H9 (cell line): ENCODE results near the gene PPFIA2. TPM values are rescaled to one million over a fixed set of nuclear protein-coding genes. Genes with fewer than 3 reads are reported as not detected.

Source experiments
- DNase-seq: peaks from one replicate; pipeline ENCODE4 v3.0.0-alpha.2; 2017
- H2AFZ ChIP-seq: one replicate; pipeline ENCODE4 v1.6.1; 2013; ENCODE audit warnings: mild to moderate bottlenecking, low read length, control low read depth, moderate library complexity
- H2AK5ac ChIP-seq: 2 replicates; pipeline ENCODE4 v1.6.1; 2013; ENCODE audit warnings: low read length, control low read depth, mixed read lengths; ENCODE audit not compliant: insufficient read length
- H2BK120ac ChIP-seq: one replicate; pipeline ENCODE4 v1.6.1; 2013; ENCODE audit warnings: low read depth, mild to moderate bottlenecking, low read length, control low read depth, inconsistent platforms; ENCODE audit not compliant: poor library complexity, severe bottlenecking
- H2BK12ac ChIP-seq: 2 replicates; pipeline ENCODE4 v1.6.1; 2013; ENCODE audit warnings: low read length, control low read depth, mixed read lengths, low read depth; ENCODE audit not compliant: insufficient read length
- H2BK15ac ChIP-seq: 2 replicates; pipeline ENCODE4 v1.6.1; 2013; ENCODE audit warnings: low read depth, low read length, control low read depth
- H2BK20ac ChIP-seq: one replicate; pipeline ENCODE4 v1.6.1; 2013; ENCODE audit warnings: low read depth, mild to moderate bottlenecking, low read length, control low read depth, inconsistent platforms; ENCODE audit not compliant: poor library complexity, severe bottlenecking
- H2BK5ac ChIP-seq: 2 replicates; pipeline ENCODE4 v1.6.1; 2013; ENCODE audit warnings: low read length, control low read depth, mixed read lengths; ENCODE audit not compliant: insufficient read length
- H3K14ac ChIP-seq: 2 replicates; pipeline ENCODE4 v1.6.1; 2013; ENCODE audit warnings: low read length, control low read depth; ENCODE audit not compliant: insufficient read depth
- H3K18ac ChIP-seq: 2 replicates; pipeline ENCODE4 v1.6.1; 2013; ENCODE audit warnings: low read depth, mild to moderate bottlenecking, mixed read lengths, low read length, control low read depth; ENCODE audit not compliant: insufficient read length
- H3K23ac ChIP-seq: 2 replicates; pipeline ENCODE4 v1.6.1; 2013; ENCODE audit warnings: low read length, control low read depth, mixed read lengths, low read depth; ENCODE audit not compliant: insufficient read length
- H3K23me2 ChIP-seq: 2 replicates; pipeline ENCODE4 v1.6.1; 2013; ENCODE audit warnings: low read depth, mild to moderate bottlenecking, mixed read lengths, low read length, control low read depth; ENCODE audit not compliant: insufficient read length, poor library complexity, severe bottlenecking
- H3K27ac ChIP-seq: 2 replicates; pipeline ENCODE4 v1.5.1; 2013; ENCODE audit warnings: low read length, control low read depth, mixed read lengths, low read depth; ENCODE audit not compliant: insufficient read length
- H3K27me3 ChIP-seq: 2 replicates; pipeline ENCODE4 v1.6.1; 2013; ENCODE audit warnings: low read length, control low read depth, inconsistent platforms; ENCODE audit not compliant: insufficient read depth
- H3K4ac ChIP-seq: 2 replicates; pipeline ENCODE4 v1.6.1; 2013; ENCODE audit warnings: low read depth, mild to moderate bottlenecking, control low read depth, inconsistent platforms, low read length, moderate library complexity
- H3K4me1 ChIP-seq: 2 replicates; pipeline ENCODE4 v1.6.1; 2013; ENCODE audit warnings: low read length, control low read depth, inconsistent platforms; ENCODE audit not compliant: insufficient read depth
- H3K4me2 ChIP-seq: 2 replicates; pipeline ENCODE4 v1.6.1; 2013; ENCODE audit warnings: low read length, control low read depth, mixed read lengths; ENCODE audit not compliant: insufficient read length, insufficient read depth
- H3K56ac ChIP-seq: 2 replicates; pipeline ENCODE4 v1.6.1; 2013; ENCODE audit warnings: low read depth, mild to moderate bottlenecking, mixed read lengths, low read length, control low read depth; ENCODE audit not compliant: insufficient read length
- H3K79me1 ChIP-seq: 2 replicates; pipeline ENCODE4 v1.6.1; 2013; ENCODE audit warnings: low read depth, mild to moderate bottlenecking, moderate library complexity, low read length, control low read depth, inconsistent platforms; ENCODE audit not compliant: insufficient read depth, poor library complexity, severe bottlenecking
- H3K79me2 ChIP-seq: 2 replicates; pipeline ENCODE4 v1.6.1; 2013; ENCODE audit warnings: low read length, control low read depth, inconsistent platforms; ENCODE audit not compliant: insufficient read depth
- H3K9ac ChIP-seq: 2 replicates; pipeline ENCODE4 v1.6.1; 2013; ENCODE audit warnings: low read length, control low read depth, mixed read lengths; ENCODE audit not compliant: insufficient read length; ENCODE audit errors: extremely low read depth
- H3K9me3 ChIP-seq: one replicate; pipeline ENCODE4 v1.6.1; 2013; ENCODE audit warnings: low read depth, low read length, inconsistent platforms; ENCODE audit not compliant: control insufficient read depth
- H3T11ph ChIP-seq: one replicate; pipeline ENCODE4 v1.6.1; 2013; ENCODE audit warnings: mild to moderate bottlenecking, low read length, control low read depth, inconsistent platforms
- H4K20me1 ChIP-seq: one replicate; pipeline ENCODE4 v1.6.1; 2013; ENCODE audit not compliant: control insufficient read depth, insufficient read length, insufficient read depth
- H4K5ac ChIP-seq: 2 replicates; pipeline ENCODE4 v1.6.1; 2013; ENCODE audit warnings: low read depth, mild to moderate bottlenecking, mixed read lengths, low read length, control low read depth; ENCODE audit not compliant: insufficient read length
- H4K8ac ChIP-seq: replicated peaks from 2 replicates; pipeline ENCODE4 v1.6.1; 2013; ENCODE audit warnings: low read length, control low read depth, mixed read lengths, low read depth; ENCODE audit not compliant: insufficient read length
- H4K91ac ChIP-seq: 2 replicates; pipeline ENCODE4 v1.6.1; 2013; ENCODE audit warnings: low read depth, mild to moderate bottlenecking, moderate library complexity, mixed read lengths, low read length, control low read depth; ENCODE audit not compliant: insufficient read length
- H3K27ac Mint-ChIP-seq, 3 experiments: 2 replicates in 2 of 3; 3 replicates in 1 of 3; pipeline ENCODE4 v1.8.0; 2020 to 2021; ENCODE audit warnings: mixed read lengths in 3 of 3, mild to moderate bottlenecking in 1 of 3, moderate library complexity in 1 of 3
- H3K27me3 Mint-ChIP-seq: 2 replicates; pipeline ENCODE4 v1.8.0; 2021; ENCODE audit warnings: low read depth, mild to moderate bottlenecking, moderate library complexity, mixed read lengths
- H3K36me3 Mint-ChIP-seq, 3 experiments: 2 replicates in 2 of 3; 3 replicates in 1 of 3; pipeline ENCODE4 v1.8.0; 2020 to 2021; ENCODE audit warnings: low read depth in 3 of 3, mixed read lengths in 3 of 3; ENCODE audit not compliant: insufficient read depth in 1 of 3
- H3K4me1 Mint-ChIP-seq, 2 experiments: 2 replicates each; pipeline ENCODE4 v1.8.0; 2020; ENCODE audit warnings: mixed read lengths in 2 of 2
- H3K4me3 Mint-ChIP-seq, 2 experiments: 2 replicates in 1 of 2; 3 replicates in 1 of 2; pipeline ENCODE4 v1.8.0; 2020 to 2021; ENCODE audit warnings: mild to moderate bottlenecking in 2 of 2, mixed read lengths in 2 of 2, moderate library complexity in 1 of 2
- H3K9me3 Mint-ChIP-seq, 2 experiments: 2 replicates in 1 of 2; 3 replicates in 1 of 2; pipeline ENCODE4 v1.8.0; 2020; ENCODE audit warnings: mild to moderate bottlenecking in 2 of 2, mixed read lengths in 2 of 2, moderate library complexity in 1 of 2
- WGBS: extraction: QIAGEN DNeasy Blood & Tissue Kit; methylation state at CpG from one replicate; pipeline ENCODE4 v1.1.7; 2013; ENCODE audit warnings: missing lambda C conversion rate, low lambda C conversion rate, mixed read lengths; ENCODE audit not compliant: insufficient read length; ENCODE audit errors: extremely low coverage; 5-methylcytosine and 5-hydroxymethylcytosine counted together
- total RNA-seq: library from RNA; stranded (reverse); gene quantifications from 2 replicates; pipeline ENCODE4 v1.2.1, GENCODE V29; 2021
- TF ChIP-seq, protein P1 (sequence below): fragments of 200-600 bp; sonication (generic); conservative IDR thresholded peaks from 3 replicates; pipeline ENCODE4 v1.8.0; 2021; ENCODE audit warnings: antibody characterized with exemption, mild to moderate bottlenecking

PPFIA2 gene
- total RNA-seq, 1 experiment from 2014 or later: 1.3 TPM

- Histone ChIP-seq H3K79me1 (no peaks in the 10 kb centered on the region), H4K20me1 (no peaks in the 10 kb centered on the region), H3T11ph (no peak overlapping the region), H3K9ac (no peak overlapping the region), H2BK5ac (no peak overlapping the region), H2BK15ac (no peak overlapping the region), H3K23ac (no peak overlapping the region), H3K9me3 (no peaks in the 10 kb centered on the region), H4K5ac (no peak overlapping the region), H3K79me2 (no peaks in the 10 kb centered on the region), H3K18ac (no peak overlapping the region), H3K4me1 (no peaks in the 10 kb centered on the region), H3K4ac (no peak overlapping the region), H2BK120ac (no peak overlapping the region), H2AK5ac (no peak overlapping the region), H2BK20ac (no peak overlapping the region), H4K91ac (no peak overlapping the region), H3K56ac (no peak overlapping the region), H2AFZ (no peak overlapping the region), H3K27ac (no peak overlapping the region), H2BK12ac (no peak overlapping the region), H3K14ac (no peak overlapping the region), H3K27me3 (no peaks in the 10 kb centered on the region), H4K8ac (no peak overlapping the region), H3K23me2 (no peaks in the 10 kb centered on the region), H3K4me2 (no peak overlapping the region)
- Mint-ChIP-seq H3K9me3 (no peaks in the 10 kb centered on the region; a peak in 1 of 5 replicates), H3K4me1 (no peaks in the 10 kb centered on the region), H3K4me3 (no peak overlapping the region), H3K27me3 (no peaks in the 10 kb centered on the region), H3K36me3 (no peaks in the 10 kb centered on the region), H3K27ac (no peak overlapping the region)
- WGBS: no CpG with 5 or more reads among the region's 2 CpGs
- no peak for DNase-seq
- TF ChIP-seq, protein P1, sequence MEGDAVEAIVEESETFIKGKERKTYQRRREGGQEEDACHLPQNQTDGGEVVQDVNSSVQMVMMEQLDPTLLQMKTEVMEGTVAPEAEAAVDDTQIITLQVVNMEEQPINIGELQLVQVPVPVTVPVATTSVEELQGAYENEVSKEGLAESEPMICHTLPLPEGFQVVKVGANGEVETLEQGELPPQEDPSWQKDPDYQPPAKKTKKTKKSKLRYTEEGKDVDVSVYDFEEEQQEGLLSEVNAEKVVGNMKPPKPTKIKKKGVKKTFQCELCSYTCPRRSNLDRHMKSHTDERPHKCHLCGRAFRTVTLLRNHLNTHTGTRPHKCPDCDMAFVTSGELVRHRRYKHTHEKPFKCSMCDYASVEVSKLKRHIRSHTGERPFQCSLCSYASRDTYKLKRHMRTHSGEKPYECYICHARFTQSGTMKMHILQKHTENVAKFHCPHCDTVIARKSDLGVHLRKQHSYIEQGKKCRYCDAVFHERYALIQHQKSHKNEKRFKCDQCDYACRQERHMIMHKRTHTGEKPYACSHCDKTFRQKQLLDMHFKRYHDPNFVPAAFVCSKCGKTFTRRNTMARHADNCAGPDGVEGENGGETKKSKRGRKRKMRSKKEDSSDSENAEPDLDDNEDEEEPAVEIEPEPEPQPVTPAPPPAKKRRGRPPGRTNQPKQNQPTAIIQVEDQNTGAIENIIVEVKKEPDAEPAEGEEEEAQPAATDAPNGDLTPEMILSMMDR: no peak
These were observed 228.8 kb downstream of the PPFIA2 start for GRCh38 chr12:81530352-81530751.
